SK-N-MC (cell line): Measurements from ENCODE around the gene GFOD1.

Experiments used
- EZH2 ChIP-seq: fragments of 200-600 bp; sonication (generic); IDR thresholded peaks from one replicate; pipeline ENCODE4 v1.6.1; 2017; ENCODE audit warnings: antibody characterized with exemption
- FOXP2 ChIP-seq: optimal IDR thresholded peaks from 2 replicates; pipeline ENCODE3; 2011; ENCODE audit warnings: mild to moderate bottlenecking, moderate library complexity; ENCODE audit not compliant: insufficient read depth; ENCODE audit errors: extremely low read length, control extremely low read depth

GRCh38 chr6:13490402-13490801 is 3.0 kb upstream of the GFOD1 start:
- TF ChIP-seq EZH2, result no peak
- no peak for TF ChIP-seq FOXP2
